ENCODE results near the gene NEB. TPM values are rescaled to one million over a fixed set of nuclear protein-coding genes. Genes with fewer than 3 reads are reported as not detected.

The NEB gene
- total and polyA plus RNA-seq, 2 of the 13 experiments (the other 11 are each of a cell fraction or from before 2014, with no cell fraction given) = 0.21 to 0.24 TPM

GRCh38 chr2:151522556-151522955 is 211.7 kb downstream of the NEB start:
- no TSS peak for BruUV-seq (replicated peaks)
- FAIRE-seq = no peak
- Histone ChIP-seq H2AFZ (ENCODE audit: low read length) (no peak overlapping the region), H3K4me2 (ENCODE audit: low read depth, low read length) (no peak overlapping the region), H3K9ac (ENCODE audit: insufficient read depth, low read depth, low read length) (no peak overlapping the region), H3K4me1 (ENCODE audit: insufficient read depth, low read length) (no peaks in the 10 kb centered on the region), H3K4me3 (replicated peaks in 1 of 3; ENCODE audit: insufficient read depth in 1 of 3, low read depth in 2 of 3, low read length in 3 of 3) (no peak overlapping the region), H3K36me3 (replicated peaks in 1 of 2; ENCODE audit: control insufficient read depth in 1 of 2, insufficient read depth in 2 of 2, low read length in 2 of 2) (no peaks in the 10 kb centered on the region), H3K9me3 (ENCODE audit: low read length) (no peaks in the 10 kb centered on the region), H3K27me3 (ENCODE audit: control insufficient read depth in 1 of 2, insufficient read depth in 2 of 2, low read length in 2 of 2) (no peaks in the 10 kb centered on the region), H4K20me1 (ENCODE audit: insufficient read depth, low read length) (no peaks in the 10 kb centered on the region), H3K27ac (ENCODE audit: extremely low read length, insufficient read depth, low read length) (no peak overlapping the region), H3K79me2 (ENCODE audit: insufficient read depth, low read length) (no peaks in the 10 kb centered on the region)
- ATAC-seq = no peak
- ChIA-PET CTCF (ENCODE audit: low intra/inter-chr PET ratio, low total read pairs) (no interaction called here), POLR2A (no interaction called here)
- in situ Hi-C loops (cut with HindIII; ENCODE audit: extremely low pct_ligation_motif_present, low pct_unique_long_range_greater_than_20kb) = no loop called here
- no peak for DNase-seq (ENCODE audit: low spot score)
- 76% methylated on average over 7 of the region's 7 CpGs for WGBS (ENCODE audit: low lambda C conversion rate)
- intact Hi-C loops (cut with micrococcal nuclease; ENCODE audit: unreplicated experiment) = no loop called here
- TF ChIP-seq NR2F1 (CRISPR knock-in tag; IDR thresholded peaks at IDR 0.05) = no peak
- no peak for TF ChIP-seq ZNF558 (CRISPR knock-in tag; IDR thresholded peaks at IDR 0.05; ENCODE audit: borderline replicate concordance)
- TF ChIP-seq CCAR2 (optimal IDR thresholded peaks at IDR 0.05; ENCODE audit: low read depth, low read length) = no peak
- TF ChIP-seq HMG20B (CRISPR knock-in tag; conservative IDR thresholded peaks at IDR 0.05) = no peak
- no peak for TF ChIP-seq PREB (CRISPR knock-in tag; IDR thresholded peaks at IDR 0.05)
- no peak for TF ChIP-seq HOXD1 (CRISPR knock-in tag; IDR thresholded peaks at IDR 0.05)
- TF ChIP-seq ZNF740 (CRISPR knock-in tag; IDR thresholded peaks at IDR 0.05) = no peak
- no peak for TF ChIP-seq ZNF800 (CRISPR knock-in tag; IDR thresholded peaks at IDR 0.05)
- TF ChIP-seq ZSCAN25 (CRISPR knock-in tag; IDR thresholded peaks at IDR 0.05) = no peak
- no peak for TF ChIP-seq SPEN (CRISPR knock-in tag; IDR thresholded peaks at IDR 0.05; ENCODE audit: low read depth)
- TF ChIP-seq MTERF4 (CRISPR knock-in tag; IDR thresholded peaks at IDR 0.05) = no peak
- no peak for TF ChIP-seq ZSCAN29 (CRISPR knock-in tag; conservative IDR thresholded peaks at IDR 0.05)
- TF ChIP-seq ARID3A (IDR thresholded peaks at IDR 0.05; ENCODE audit: low read depth, low read length) = no peak
- no peak for TF ChIP-seq EEA1 (CRISPR knock-in tag; IDR thresholded peaks at IDR 0.05; ENCODE audit: borderline replicate concordance)
- no peak for TF ChIP-seq MXD4 (CRISPR knock-in tag; IDR thresholded peaks at IDR 0.05)
- no peak for TF ChIP-seq TAF15 (IDR thresholded peaks at IDR 0.05; ENCODE audit: low read depth, low read length, poor library complexity, severe bottlenecking)
- TF ChIP-seq ZNF770 (CRISPR knock-in tag; IDR thresholded peaks at IDR 0.05) = no peak
- TF ChIP-seq ZNF674 (CRISPR knock-in tag; IDR thresholded peaks at IDR 0.05; ENCODE audit: low read depth) = no peak
